B cell (primary cell): ENCODE data around the gene PAF1. TPM values are rescaled to one million over a fixed set of nuclear protein-coding genes. Genes with fewer than 3 reads are reported as not detected.

ENCODE experiments used
- ATAC-seq: fragments of 200-7000 bp; cut with Tn5 transposase; one replicate; pipeline ENCODE4 v1.10.0; 2021; ENCODE audit warnings: low read depth, mild to moderate bottlenecking, moderate number of reproducible peaks, moderate library complexity
- CTCF ChIA-PET: fragments of 350-600 bp; sonication (Branson Sonifier 250); formaldehyde crosslinking; loops from one replicate; lab custom pipeline; 2021; ENCODE audit warnings: antibody characterized with exemption, inconsistent platforms; lab: Charles Lee
- POLR2A ChIA-PET: fragments of 350-600 bp; sonication (Branson Sonifier 250); formaldehyde crosslinking; loops from one replicate; lab custom pipeline; 2021; ENCODE audit warnings: antibody characterized with exemption; lab: Charles Lee
- DNase-seq: peaks from one replicate; pipeline ENCODE4 v3.0.0; 2013
- H2AFZ ChIP-seq: 2 replicates; pipeline ENCODE4 v1.6.1; 2012; ENCODE audit warnings: mild to moderate bottlenecking, low read depth, low read length; ENCODE audit not compliant: insufficient read depth, poor library complexity, severe bottlenecking
- H3K27ac ChIP-seq, 2 donors: 1 replicate in 1 of 2; 2 replicates in 1 of 2; pipeline ENCODE4 v1.5.1; 2012 to 2013; ENCODE audit warnings: low read length in 2 of 2, mild to moderate bottlenecking in 2 of 2, moderate library complexity in 1 of 2
- H3K27me3 ChIP-seq, 4 experiments: fragments of 200-600 bp in 1 of 4; sonication (generic) in 1 of 4; replicated peaks in 1 of 4; 1 replicate in 2 of 4; 2 replicates in 2 of 4; pipeline versions ENCODE4 v1.6.1 to v1.7.0; 2013 to 2016; ENCODE audit warnings: low read length in 3 of 4, mild to moderate bottlenecking in 2 of 4, mixed read lengths in 1 of 4, moderate library complexity in 1 of 4; ENCODE audit not compliant: insufficient read depth in 4 of 4, control insufficient read depth in 3 of 4; ENCODE audit errors: control extremely low read depth in 1 of 4
- H3K36me3 ChIP-seq, 2 experiments: replicated peaks in 1 of 2; 1 replicate in 1 of 2; 2 replicates in 1 of 2; pipeline versions ENCODE4 v1.6.1 to v1.7.1; 2013; ENCODE audit warnings: low read length in 1 of 2; ENCODE audit not compliant: insufficient read depth in 2 of 2, control insufficient read depth in 1 of 2; ENCODE audit errors: control extremely low read depth in 1 of 2, extremely low read depth in 1 of 2
- H3K4me1 ChIP-seq, 2 donors: fragments of 200-600 bp in 1 of 2; sonication (generic) in 1 of 2; 1 replicate in 1 of 2; 2 replicates in 1 of 2; pipeline versions ENCODE4 v1.5.1 to v1.6.1; 2013 to 2017; ENCODE audit warnings: low read length in 2 of 2; ENCODE audit not compliant: control insufficient read depth in 2 of 2, insufficient read depth in 2 of 2
- H3K4me2 ChIP-seq: replicated peaks from 2 replicates; pipeline ENCODE3; 2012; ENCODE audit warnings: mild to moderate bottlenecking, low read depth, low read length; ENCODE audit not compliant: poor library complexity, severe bottlenecking
- H3K4me3 ChIP-seq, 5 experiments: fragments of 200-600 bp in 1 of 5; sonication (generic) in 1 of 5; 1 replicate in 3 of 5; 2 replicates in 2 of 5; pipeline versions ENCODE4 v1.5.1 to v1.7.0; 2011 to 2016; ENCODE audit warnings: low read length in 4 of 5, mild to moderate bottlenecking in 4 of 5, low read depth in 2 of 5, control low read depth in 1 of 5, moderate library complexity in 1 of 5; ENCODE audit not compliant: insufficient read depth in 1 of 5; ENCODE audit errors: control extremely low read depth in 1 of 5, extremely low read depth in 1 of 5
- H3K79me2 ChIP-seq: fragments of 200-600 bp; sonication (generic); one replicate; pipeline ENCODE4 v1.6.0; 2016; ENCODE audit warnings: low read length; ENCODE audit not compliant: control insufficient read depth, insufficient read depth
- H3K9ac ChIP-seq: fragments of 200-600 bp; sonication (generic); 2 replicates; pipeline ENCODE4 v1.6.1; 2017; ENCODE audit warnings: mild to moderate bottlenecking, low read length, moderate library complexity
- H3K9me3 ChIP-seq, 3 donors: one replicate each; pipeline versions ENCODE4 v1.6.1 to v1.7.1; 2013; ENCODE audit warnings: low read length in 2 of 3; ENCODE audit not compliant: control insufficient read depth in 2 of 3, insufficient read depth in 1 of 3; ENCODE audit errors: control extremely low read depth in 1 of 3
- H4K20me1 ChIP-seq: 2 replicates; pipeline ENCODE4 v1.6.0; 2012; ENCODE audit warnings: mild to moderate bottlenecking, low read length; ENCODE audit not compliant: insufficient read depth, control insufficient read depth, poor library complexity, severe bottlenecking
- H3K27ac Mint-ChIP-seq: one replicate; pipeline ENCODE4 v1.8.0; 2021; ENCODE audit warnings: mixed read lengths
- H3K27me3 Mint-ChIP-seq: one replicate; pipeline ENCODE4 v1.8.0; 2021; ENCODE audit warnings: mixed read lengths
- H3K4me1 Mint-ChIP-seq: one replicate; pipeline ENCODE4 v1.8.0; 2021; ENCODE audit warnings: mixed read lengths
- H3K4me3 Mint-ChIP-seq: one replicate; pipeline ENCODE4 v1.8.0; 2021; ENCODE audit warnings: mixed read lengths
- H3K9me3 Mint-ChIP-seq: one replicate; pipeline ENCODE4 v1.8.0; 2022; ENCODE audit warnings: mixed read lengths; ENCODE audit not compliant: insufficient read depth
- EZH2 ChIP-seq: IDR thresholded peaks from 2 replicates; pipeline ENCODE4 v1.6.1; 2012; ENCODE audit warnings: borderline replicate concordance, low read depth, mild to moderate bottlenecking, moderate library complexity, low read length; ENCODE audit not compliant: insufficient read depth, poor library complexity, severe bottlenecking
- WGBS: methylation state at CpG from one replicate; pipeline ENCODE4 v1.1.5; 2013; ENCODE audit warnings: missing lambda C conversion rate; ENCODE audit not compliant: insufficient coverage; 5-methylcytosine and 5-hydroxymethylcytosine counted together
- intact Hi-C: fragments of 100-400 bp; cut with micrococcal nuclease; formaldehyde crosslinking; loops from one replicate; pipeline ENCODE4 v1.10.0; 2022
- polyA plus RNA-seq: library from polyadenylated mRNA; depleted of rRNA; stranded (reverse); fragments of >200 nt; gene quantifications from 2 replicates; pipeline ENCODE4 v1.2.3, GENCODE V29; 2012
- total RNA-seq, 2 donors: library from RNA; stranded (reverse); fragments of 120-200 nt in 1 of 2; gene quantifications; 1 replicate in 1 of 2; 2 replicates in 1 of 2; pipeline versions ENCODE4 v1.2.3 to v1.2.4, GENCODE V29; 2013 to 2022
- TF ChIP-seq, protein P1 (sequence below): fragments of 200-600 bp; IDR thresholded peaks from one replicate; pipeline ENCODE4 v1.8.0; 2022; ENCODE audit warnings: antibody characterized with exemption, mild to moderate bottlenecking

Gene PAF1
- total and polyA plus RNA-seq, 2 donors (not counting 1 experiment from before 2014, with no cell fraction given), result 59.9 to 387 TPM

DNA sequence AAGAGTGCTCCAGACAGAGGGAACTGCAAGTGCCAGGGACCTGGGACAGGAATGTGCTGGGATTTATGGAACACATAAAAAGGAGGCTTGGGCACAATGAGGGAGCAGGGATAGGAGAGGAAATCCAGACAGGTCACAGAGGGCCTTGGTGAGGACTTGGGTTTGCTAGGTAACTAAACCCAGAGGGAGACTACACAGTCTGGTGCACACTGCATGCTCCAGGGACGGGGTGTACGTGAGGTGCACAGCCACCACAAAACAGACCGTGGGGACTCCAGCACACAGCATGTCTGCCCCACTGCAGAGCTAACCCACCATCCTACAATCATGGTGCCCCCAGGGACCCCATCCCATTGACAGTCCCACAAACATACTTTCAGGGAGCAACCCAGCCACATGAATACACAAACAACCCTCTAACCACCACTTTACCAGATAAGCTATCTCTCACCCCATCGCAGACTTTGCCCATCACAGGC lies 10.2 kb upstream of the PAF1 start:
- H4K20me1 ChIP-seq, result no peaks in the 10 kb centered on the region
- H3K27ac ChIP-seq, result peak overlapping the region; percentile 100
- Mint-ChIP-seq H3K9me3 (no peaks in the 10 kb centered on the region), H3K27me3 (no peaks in the 10 kb centered on the region), H3K4me1 (peaks cover 77% of the 10 kb centered on the region), H3K4me3 (peak overlapping the region; percentile 94), H3K27ac (peak overlapping the region; percentile 96)
- no peaks in the 10 kb centered on the region for H3K27me3 ChIP-seq
- DNase-seq (no peak), ATAC-seq (peak; percentile 4)
- peaks cover 72 to 89% of the 10 kb centered on the region in 2 donors for H3K4me1 ChIP-seq
- TF ChIP-seq EZH2, result no peak
- TF ChIP-seq, protein P1, sequence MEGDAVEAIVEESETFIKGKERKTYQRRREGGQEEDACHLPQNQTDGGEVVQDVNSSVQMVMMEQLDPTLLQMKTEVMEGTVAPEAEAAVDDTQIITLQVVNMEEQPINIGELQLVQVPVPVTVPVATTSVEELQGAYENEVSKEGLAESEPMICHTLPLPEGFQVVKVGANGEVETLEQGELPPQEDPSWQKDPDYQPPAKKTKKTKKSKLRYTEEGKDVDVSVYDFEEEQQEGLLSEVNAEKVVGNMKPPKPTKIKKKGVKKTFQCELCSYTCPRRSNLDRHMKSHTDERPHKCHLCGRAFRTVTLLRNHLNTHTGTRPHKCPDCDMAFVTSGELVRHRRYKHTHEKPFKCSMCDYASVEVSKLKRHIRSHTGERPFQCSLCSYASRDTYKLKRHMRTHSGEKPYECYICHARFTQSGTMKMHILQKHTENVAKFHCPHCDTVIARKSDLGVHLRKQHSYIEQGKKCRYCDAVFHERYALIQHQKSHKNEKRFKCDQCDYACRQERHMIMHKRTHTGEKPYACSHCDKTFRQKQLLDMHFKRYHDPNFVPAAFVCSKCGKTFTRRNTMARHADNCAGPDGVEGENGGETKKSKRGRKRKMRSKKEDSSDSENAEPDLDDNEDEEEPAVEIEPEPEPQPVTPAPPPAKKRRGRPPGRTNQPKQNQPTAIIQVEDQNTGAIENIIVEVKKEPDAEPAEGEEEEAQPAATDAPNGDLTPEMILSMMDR, result no peak
- peaks cover 0 to 10% of the 10 kb centered on the region in 2 experiments for H3K36me3 ChIP-seq
- no peak overlapping the region for H2AFZ ChIP-seq
- intact Hi-C loops, result loop anchor here (1.0 to 10.0 kb wide), 2 partner anchors 9 to 536 kb away; no protein-coding TSS in a partner anchor
- ChIA-PET POLR2A (interaction anchor here (0.8 to 8.8 kb wide), 9 partner anchors 8 to 61 kb away, joined by 3 to 74 read pairs (median 4); partner anchors contain the start of genes MED29, PAF1, PLEKHG2 and RPS16), CTCF (interaction anchor here (0.9 to 8.9 kb wide), 8 partner anchors 7 to 189 kb away, joined by 3 to 260 read pairs (median 8); partner anchors contain the start of genes EID2B, MED29, PAF1 and PLEKHG2)
- peak overlapping the region in 2 of 5 experiments; percentile 9 to 78 for H3K4me3 ChIP-seq
- peaks cover 62% of the 10 kb centered on the region for H3K79me2 ChIP-seq
- H3K9ac ChIP-seq, result peak overlapping the region; percentile 98
- WGBS, result 8% methylated on average over 4 of the region's 4 CpGs
- peak overlapping the region; percentile 100 for H3K4me2 ChIP-seq
- H3K9me3 ChIP-seq, result peaks cover 0 to 17% (median 0%) of the 10 kb centered on the region in 3 donors

DNA sequence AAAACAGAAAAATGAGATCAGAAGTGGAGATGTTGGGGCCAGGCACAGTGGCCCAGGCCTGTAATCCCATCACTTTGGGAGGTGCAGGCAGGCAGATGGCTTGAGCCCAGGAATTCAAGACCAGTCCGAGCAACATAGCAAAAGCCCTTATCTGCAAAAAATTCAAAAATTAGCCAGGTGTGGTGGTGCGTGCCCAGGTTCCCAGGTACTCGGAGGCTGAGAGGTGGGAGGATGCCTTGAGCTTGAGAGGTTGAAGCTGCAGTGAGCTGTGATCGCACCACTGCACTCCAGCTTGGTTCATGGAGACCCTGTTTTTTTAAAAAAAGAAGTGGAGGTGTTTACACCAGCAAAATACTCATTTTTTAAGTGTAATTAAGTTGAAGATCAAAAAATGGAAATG lies 9.2 kb upstream of the PAF1 start:
- Histone ChIP-seq H3K27me3 (no peaks in the 10 kb centered on the region), H3K79me2 (peaks cover 63% of the 10 kb centered on the region), H3K27ac (peak overlapping the region; percentile 42 to 100), H3K4me2 (peak overlapping the region; percentile 32), H3K9me3 (peaks cover 0 to 17% (median 0%) of the 10 kb centered on the region in 3 donors), H3K4me1 (peaks cover 63 to 78% of the 10 kb centered on the region in 2 donors), H3K9ac (no peak overlapping the region), H3K36me3 (peaks cover 0 to 18% of the 10 kb centered on the region in 2 experiments), H3K4me3 (no peak overlapping the region), H4K20me1 (peaks cover 4% of the 10 kb centered on the region), H2AFZ (no peak overlapping the region)
- ChIA-PET CTCF (interaction anchor here (0.9 to 8.9 kb wide), 4 partner anchors 8 to 36 kb away, joined by 3 to 260 read pairs (median 26); partner anchors contain the start of genes MED29, PLEKHG2 and RPS16), POLR2A (interaction anchor here (1.1 to 8.8 kb wide), 4 partner anchors 9 to 36 kb away, joined by 4 to 74 read pairs (median 43); partner anchors contain the start of genes MED29, PAF1, PLEKHG2 and RPS16)
- peaks cover 70% of the 10 kb centered on the region for H3K4me1 Mint-ChIP-seq
- intact Hi-C loops, result loop anchor here (10.0 kb wide), 1 partner anchor 535 kb away; no protein-coding TSS in a partner anchor
- no peaks in the 10 kb centered on the region for H3K9me3 Mint-ChIP-seq
- ATAC-seq, result no peak
- peak; percentile 47 for DNase-seq
- H3K27me3 Mint-ChIP-seq, result no peaks in the 10 kb centered on the region
- H3K27ac Mint-ChIP-seq, result peak overlapping the region; percentile 96
- peak overlapping the region; percentile 81 for H3K4me3 Mint-ChIP-seq
- TF ChIP-seq EZH2, result no peak
- TF ChIP-seq, protein P1, result no peak
- 0% methylated on average over 1 of the region's 4 CpGs for WGBS
